ENCODE results near the gene C2CD4B.

C2CD4B gene

GRCh38 chr15:62147149-62147548 lies 17.9 kb downstream of the C2CD4B start:
- DNase-seq (ENCODE audit: insufficient read length) (no peak), FAIRE-seq (no peak)
- no peak for TF ChIP-seq POLR2A (IDR thresholded peaks at IDR 0.05; ENCODE audit: low read depth, low read length)
- no peak for TF ChIP-seq TAF1 (IDR thresholded peaks at IDR 0.05; ENCODE audit: borderline replicate concordance, low read depth, low read length)
- TF ChIP-seq POLR2AphosphoS5 (IDR thresholded peaks at IDR 0.05; ENCODE audit: low read depth, low read length): no peak

- DNase-seq (ENCODE audit: insufficient read length): no peak
- TF ChIP-seq POLR2AphosphoS5 (IDR thresholded peaks at IDR 0.05; ENCODE audit: low read depth, low read length) (no peak), TAF1 (IDR thresholded peaks at IDR 0.05; ENCODE audit: borderline replicate concordance, low read depth, low read length) (no peak), POLR2A (IDR thresholded peaks at IDR 0.05; ENCODE audit: low read depth, low read length) (no peak)
- no peak for FAIRE-seq
Observed at GRCh38 chr15:62145015-62145735, 19.9 kb downstream of the C2CD4B start.

- no peak for TF ChIP-seq POLR2AphosphoS5 (IDR thresholded peaks at IDR 0.05; ENCODE audit: low read depth, low read length)
- TF ChIP-seq POLR2A (IDR thresholded peaks at IDR 0.05; ENCODE audit: low read depth, low read length): no peak
- TF ChIP-seq TAF1 (IDR thresholded peaks at IDR 0.05; ENCODE audit: borderline replicate concordance, low read depth, low read length): no peak
- DNase-seq (ENCODE audit: insufficient read length) (no peak), FAIRE-seq (no peak)
Observed at GRCh38 chr15:62142736-62143135, 22.3 kb downstream of the C2CD4B start.

GRCh38 chr15:62141643-62142588 lies 23.2 kb downstream of the C2CD4B start:
- no peak for TF ChIP-seq TAF1 (IDR thresholded peaks at IDR 0.05; ENCODE audit: borderline replicate concordance, low read depth, low read length)
- no peak for TF ChIP-seq POLR2A (IDR thresholded peaks at IDR 0.05; ENCODE audit: low read depth, low read length)
- TF ChIP-seq POLR2AphosphoS5 (IDR thresholded peaks at IDR 0.05; ENCODE audit: low read depth, low read length): no peak
- DNase-seq (ENCODE audit: insufficient read length) (no peak), FAIRE-seq (no peak)

GRCh38 chr15:62141200-62141599 lies 23.9 kb downstream of the C2CD4B start:
- FAIRE-seq (no peak), DNase-seq (ENCODE audit: insufficient read length) (no peak)
- TF ChIP-seq TAF1 (IDR thresholded peaks at IDR 0.05; ENCODE audit: borderline replicate concordance, low read depth, low read length) (no peak), POLR2A (IDR thresholded peaks at IDR 0.05; ENCODE audit: low read depth, low read length) (no peak), POLR2AphosphoS5 (IDR thresholded peaks at IDR 0.05; ENCODE audit: low read depth, low read length) (no peak)

GRCh38 chr15:62138124-62138523 lies 27.0 kb downstream of the C2CD4B start:
- DNase-seq (ENCODE audit: insufficient read length) (no peak), FAIRE-seq (no peak)
- no peak for TF ChIP-seq TAF1 (IDR thresholded peaks at IDR 0.05; ENCODE audit: borderline replicate concordance, low read depth, low read length)
- TF ChIP-seq POLR2A (IDR thresholded peaks at IDR 0.05; ENCODE audit: low read depth, low read length): no peak
- TF ChIP-seq POLR2AphosphoS5 (IDR thresholded peaks at IDR 0.05; ENCODE audit: low read depth, low read length): no peak

- FAIRE-seq (no peak), DNase-seq (ENCODE audit: insufficient read length) (no peak)
- no peak for TF ChIP-seq POLR2A (IDR thresholded peaks at IDR 0.05; ENCODE audit: low read depth, low read length)
Observed at GRCh38 chr15:62136911-62137865, 27.9 kb downstream of the C2CD4B start.

GRCh38 chr15:62135532-62136134 lies 29.5 kb downstream of the C2CD4B start:
- FAIRE-seq: no peak
- TF ChIP-seq POLR2AphosphoS5 (IDR thresholded peaks at IDR 0.05; ENCODE audit: low read depth, low read length): no peak
- TF ChIP-seq TAF1 (IDR thresholded peaks at IDR 0.05; ENCODE audit: borderline replicate concordance, low read depth, low read length): no peak
- TF ChIP-seq POLR2A (IDR thresholded peaks at IDR 0.05; ENCODE audit: low read depth, low read length): no peak
- no peak for DNase-seq (ENCODE audit: insufficient read length)

GRCh38 chr15:62133141-62133540 lies 31.9 kb downstream of the C2CD4B start:
- TF ChIP-seq TAF1 (IDR thresholded peaks at IDR 0.05; ENCODE audit: borderline replicate concordance, low read depth, low read length): no peak
- no peak for TF ChIP-seq POLR2AphosphoS5 (IDR thresholded peaks at IDR 0.05; ENCODE audit: low read depth, low read length)
- no peak for TF ChIP-seq POLR2A (IDR thresholded peaks at IDR 0.05; ENCODE audit: low read depth, low read length)
- FAIRE-seq (no peak), DNase-seq (ENCODE audit: insufficient read length) (no peak)

- TF ChIP-seq POLR2A (IDR thresholded peaks at IDR 0.05; ENCODE audit: low read depth, low read length) (no peak), POLR2AphosphoS5 (IDR thresholded peaks at IDR 0.05; ENCODE audit: low read depth, low read length) (no peak), TAF1 (IDR thresholded peaks at IDR 0.05; ENCODE audit: borderline replicate concordance, low read depth, low read length) (no peak)
- no peak for DNase-seq (ENCODE audit: insufficient read length)
- no peak for FAIRE-seq
Observed at GRCh38 chr15:62128916-62129315, 36.2 kb downstream of the C2CD4B start.

All from GM12892 (cell line).